Naive thymus-derived CD4-positive, alpha-beta T cell (primary cell): ENCODE data around the gene AKT3. TPM values are rescaled to one million over a fixed set of nuclear protein-coding genes. Genes with fewer than 3 reads are reported as not detected.

Source experiments
- ATAC-seq: fragments of 150-1000 bp; cut with Tn5 transposase; 2 replicates; pipeline ENCODE4 v1.10.0; 2021; ENCODE audit warnings: mild to moderate bottlenecking, moderate library complexity
- CTCF ChIA-PET: fragments of 350-600 bp; sonication (Branson Sonifier 250); formaldehyde crosslinking; loops from one replicate; lab custom pipeline; 2021; ENCODE audit warnings: antibody characterized with exemption; lab: Charles Lee
- POLR2A ChIA-PET: fragments of 350-600 bp; sonication (Branson Sonifier 250); formaldehyde crosslinking; loops from one replicate; lab custom pipeline; 2021; ENCODE audit warnings: antibody characterized with exemption, inconsistent platforms; lab: Charles Lee
- DNase-seq, 9 donors: peaks; one replicate each; pipeline versions ENCODE4 v3.0.0 to v3.0.0-alpha.2; 2020 to 2022; ENCODE audit warnings: mixed read lengths in 1 of 9
- H3K27ac ChIP-seq: one replicate; pipeline ENCODE4 v1.7.0; 2013; ENCODE audit warnings: mild to moderate bottlenecking, low read depth, low read length, moderate library complexity
- H3K27me3 ChIP-seq, 2 donors: one replicate each; pipeline ENCODE4 v1.7.0; 2013; ENCODE audit warnings: low read length in 2 of 2, mild to moderate bottlenecking in 2 of 2, moderate library complexity in 2 of 2; ENCODE audit not compliant: control insufficient read depth in 2 of 2, insufficient read depth in 2 of 2
- H3K36me3 ChIP-seq, 3 experiments: 1 replicate in 2 of 3; 2 replicates in 1 of 3; pipeline ENCODE4 v1.7.0; 2013; ENCODE audit warnings: low read length in 3 of 3, mild to moderate bottlenecking in 3 of 3, moderate library complexity in 1 of 3; ENCODE audit not compliant: insufficient read depth in 3 of 3, control insufficient read depth in 2 of 3
- H3K4me1 ChIP-seq, 2 donors: one replicate each; pipeline ENCODE4 v1.7.0; 2013; ENCODE audit warnings: low read length in 2 of 2, mild to moderate bottlenecking in 2 of 2, moderate library complexity in 1 of 2; ENCODE audit not compliant: control insufficient read depth in 2 of 2, insufficient read depth in 2 of 2
- H3K4me3 ChIP-seq: 2 replicates; pipeline ENCODE4 v1.7.0; 2013; ENCODE audit warnings: mild to moderate bottlenecking, low read length
- H3K9me3 ChIP-seq, 3 experiments: 1 replicate in 2 of 3; 2 replicates in 1 of 3; pipeline ENCODE4 v1.7.0; 2013; ENCODE audit warnings: low read length in 3 of 3; ENCODE audit not compliant: control insufficient read depth in 2 of 3
- H3K27ac Mint-ChIP-seq, 9 donors: one replicate each; pipeline ENCODE4 v1.8.0; 2020 to 2022; ENCODE audit warnings: mixed read lengths in 9 of 9, mild to moderate bottlenecking in 8 of 9, moderate library complexity in 5 of 9, inconsistent platforms in 2 of 9
- H3K27me3 Mint-ChIP-seq, 5 donors: one replicate each; pipeline ENCODE4 v1.8.0; 2021 to 2022; ENCODE audit warnings: mixed read lengths in 5 of 5, mild to moderate bottlenecking in 1 of 5
- H3K36me3 Mint-ChIP-seq, 5 donors: one replicate each; pipeline ENCODE4 v1.8.0; 2020 to 2022; ENCODE audit warnings: mixed read lengths in 5 of 5, mild to moderate bottlenecking in 3 of 5, inconsistent platforms in 1 of 5
- H3K4me1 Mint-ChIP-seq, 7 donors: one replicate each; pipeline ENCODE4 v1.8.0; 2020 to 2022; ENCODE audit warnings: mixed read lengths in 7 of 7, mild to moderate bottlenecking in 3 of 7, inconsistent platforms in 1 of 7
- H3K4me3 Mint-ChIP-seq, 10 donors: one replicate each; pipeline ENCODE4 v1.8.0; 2020 to 2022; ENCODE audit warnings: mild to moderate bottlenecking in 10 of 10, mixed read lengths in 10 of 10, moderate library complexity in 6 of 10, inconsistent platforms in 2 of 10
- H3K9me3 Mint-ChIP-seq, 11 donors: one replicate each; pipeline ENCODE4 v1.8.0; 2020 to 2022; ENCODE audit warnings: mixed read lengths in 11 of 11, mild to moderate bottlenecking in 4 of 11, inconsistent platforms in 1 of 11, moderate library complexity in 1 of 11
- intact Hi-C, 2 donors: fragments of 100-400 bp; cut with micrococcal nuclease; formaldehyde crosslinking; loops; one replicate each; pipeline ENCODE4 v1.15.1; 2023
- polyA plus RNA-seq, 2 donors: library from polyadenylated mRNA; unstranded; fragments of 300-500 nt; fragmentation: Illumina TruSeq; gene quantifications; one replicate each; pipeline ENCODE4 v1.2.3, GENCODE V29; 2021
- total RNA-seq, 6 experiments: library from RNA in 5 of 6; stranded (reverse) in 5 of 6; gene quantifications; 1 replicate in 5 of 6; 2 replicates in 1 of 6; pipeline ENCODE4 v1.2.3 and lab custom pipeline; 2021 to 2026

Gene AKT3
- total and polyA plus RNA-seq, 7 experiments from 2014 or later: 1.6 to 123 (median 69.4) TPM

GRCh38 chr1:243546457-243546856 lies 303.6 kb downstream of the AKT3 start:
- ATAC-seq: no peak
- H3K27ac Mint-ChIP-seq: no peak overlapping the region

GRCh38 chr1:243543501-243543900 lies 306.5 kb downstream of the AKT3 start:
- ATAC-seq: no peak
- H3K27me3 Mint-ChIP-seq: no peaks in the 10 kb centered on the region
- ChIA-PET POLR2A (no interaction called here), CTCF (interaction anchor here (0.6 kb wide), 1 partner anchor 427 kb away, joined by 3 read pairs; no protein-coding TSS in a partner anchor)
- peaks cover 0 to 5% (median 0%) of the 10 kb centered on the region in 11 donors for H3K9me3 Mint-ChIP-seq
- no peak overlapping the region for H3K27ac Mint-ChIP-seq
- H3K36me3 ChIP-seq: peaks cover 0 to 11% (median 0%) of the 10 kb centered on the region in 3 experiments
- no peak overlapping the region for H3K4me3 Mint-ChIP-seq
- H3K36me3 Mint-ChIP-seq: peaks cover 12 to 67% (median 55%) of the 10 kb centered on the region in 5 donors
- H3K27ac ChIP-seq: no peak overlapping the region
- no peaks in the 10 kb centered on the region for H3K9me3 ChIP-seq
- H3K4me1 ChIP-seq: no peaks in the 10 kb centered on the region
- intact Hi-C loops: no loop called here
- H3K4me3 ChIP-seq: no peak overlapping the region
- peaks cover 0 to 6% (median 2%) of the 10 kb centered on the region in 7 donors for H3K4me1 Mint-ChIP-seq
- DNase-seq: no peak
- no peaks in the 10 kb centered on the region for H3K27me3 ChIP-seq

More at GRCh38 chr1:243546457-243546856, 303.6 kb downstream of the AKT3 start:
- no peak overlapping the region for H3K4me3 ChIP-seq
- peaks cover 0 to 9% (median 3%) of the 10 kb centered on the region in 7 donors for H3K4me1 Mint-ChIP-seq
- no peaks in the 10 kb centered on the region for H3K9me3 ChIP-seq
- no peaks in the 10 kb centered on the region for H3K27me3 ChIP-seq
- peaks cover 12 to 65% (median 57%) of the 10 kb centered on the region in 5 donors for H3K36me3 Mint-ChIP-seq
- no peak overlapping the region for H3K27ac ChIP-seq
- no peaks in the 10 kb centered on the region for H3K4me1 ChIP-seq
- intact Hi-C loops: no loop called here
- H3K9me3 Mint-ChIP-seq: peaks cover 0 to 2% (median 0%) of the 10 kb centered on the region in 11 donors
- ChIA-PET CTCF (no interaction called here), POLR2A (no interaction called here)
- H3K4me3 Mint-ChIP-seq: no peak overlapping the region
- H3K27me3 Mint-ChIP-seq: no peaks in the 10 kb centered on the region
- peaks cover 0 to 11% (median 0%) of the 10 kb centered on the region in 3 experiments for H3K36me3 ChIP-seq
- no peak for DNase-seq

GRCh38 chr1:243542739-243543415 lies 307.2 kb downstream of the AKT3 start:
- no peaks in the 10 kb centered on the region for H3K27me3 Mint-ChIP-seq
- H3K27ac ChIP-seq: no peak overlapping the region
- no peaks in the 10 kb centered on the region for H3K27me3 ChIP-seq
- no peak overlapping the region for H3K4me3 Mint-ChIP-seq
- H3K4me3 ChIP-seq: no peak overlapping the region
- DNase-seq (no peak), ATAC-seq (no peak)
- H3K36me3 ChIP-seq: peaks cover 0 to 9% (median 0%) of the 10 kb centered on the region in 3 experiments
- intact Hi-C loops: no loop called here
- ChIA-PET CTCF (interaction anchor here (0.6 kb wide), 1 partner anchor 427 kb away, joined by 3 read pairs; no protein-coding TSS in a partner anchor), POLR2A (no interaction called here)
- no peaks in the 10 kb centered on the region for H3K4me1 ChIP-seq
- peaks cover 0 to 5% (median 0%) of the 10 kb centered on the region in 11 donors for H3K9me3 Mint-ChIP-seq
- no peaks in the 10 kb centered on the region for H3K9me3 ChIP-seq
- H3K27ac Mint-ChIP-seq: no peak overlapping the region
- peaks cover 12 to 71% (median 59%) of the 10 kb centered on the region in 5 donors for H3K36me3 Mint-ChIP-seq
- peaks cover 0 to 8% (median 2%) of the 10 kb centered on the region in 7 donors for H3K4me1 Mint-ChIP-seq

GRCh38 chr1:243539636-243540035 lies 310.4 kb downstream of the AKT3 start:
- Histone ChIP-seq H3K27me3 (no peaks in the 10 kb centered on the region), H3K36me3 (peaks cover 0 to 3% (median 0%) of the 10 kb centered on the region in 3 experiments), H3K4me1 (no peaks in the 10 kb centered on the region), H3K4me3 (no peak overlapping the region), H3K27ac (no peak overlapping the region), H3K9me3 (no peaks in the 10 kb centered on the region)
- CTCF ChIA-PET: no interaction called here
- peaks cover 0 to 9% (median 0%) of the 10 kb centered on the region in 11 donors for H3K9me3 Mint-ChIP-seq
- no peaks in the 10 kb centered on the region for H3K27me3 Mint-ChIP-seq
- intact Hi-C loops: no loop called here
- no peak overlapping the region for H3K4me3 Mint-ChIP-seq
- POLR2A ChIA-PET: no interaction called here
- DNase-seq: no peak
- H3K4me1 Mint-ChIP-seq: peaks cover 0 to 18% (median 3%) of the 10 kb centered on the region in 7 donors
- H3K27ac Mint-ChIP-seq: no peak overlapping the region
- peaks cover 18 to 74% (median 68%) of the 10 kb centered on the region in 5 donors for H3K36me3 Mint-ChIP-seq
- ATAC-seq: no peak

GRCh38 chr1:243535014-243535413 lies 315.0 kb downstream of the AKT3 start:
- peaks cover 0 to 9% (median 0%) of the 10 kb centered on the region in 11 donors for H3K9me3 Mint-ChIP-seq
- Histone ChIP-seq H3K9me3 (no peaks in the 10 kb centered on the region), H3K36me3 (peaks cover 0 to 4% (median 0%) of the 10 kb centered on the region in 3 experiments), H3K4me1 (no peaks in the 10 kb centered on the region), H3K27me3 (no peaks in the 10 kb centered on the region), H3K4me3 (no peak overlapping the region), H3K27ac (no peak overlapping the region)
- DNase-seq: no peak
- no peaks in the 10 kb centered on the region for H3K27me3 Mint-ChIP-seq
- H3K36me3 Mint-ChIP-seq: peaks cover 9 to 70% (median 55%) of the 10 kb centered on the region in 5 donors
- no peak for ATAC-seq
- CTCF ChIA-PET: interaction anchor here (0.7 kb wide), 1 partner anchor 14 kb away, joined by 3 read pairs; no protein-coding TSS in a partner anchor
- peak overlapping the region in 1 of 10 donors; percentile 27 for H3K4me3 Mint-ChIP-seq
- H3K27ac Mint-ChIP-seq: no peak overlapping the region
- POLR2A ChIA-PET: no interaction called here
- H3K4me1 Mint-ChIP-seq: peaks cover 0 to 12% (median 0%) of the 10 kb centered on the region in 7 donors
- intact Hi-C loops: no loop called here

GRCh38 chr1:243529512-243529911 lies 320.5 kb downstream of the AKT3 start:
- no peaks in the 10 kb centered on the region for H3K9me3 ChIP-seq
- H3K4me1 Mint-ChIP-seq: peaks cover 6 to 17% (median 9%) of the 10 kb centered on the region in 7 donors
- peaks cover 0 to 18% (median 0%) of the 10 kb centered on the region in 11 donors for H3K9me3 Mint-ChIP-seq
- ATAC-seq (no peak), DNase-seq (no peak)
- H3K36me3 Mint-ChIP-seq: peaks cover 6 to 53% (median 37%) of the 10 kb centered on the region in 5 donors
- H3K36me3 ChIP-seq: peaks cover 0 to 4% (median 0%) of the 10 kb centered on the region in 3 experiments
- ChIA-PET POLR2A (no interaction called here), CTCF (no interaction called here)
- H3K4me3 ChIP-seq: no peak overlapping the region
- H3K27ac Mint-ChIP-seq: peak overlapping the region in 1 of 9 donors; percentile 2
- no peak overlapping the region for H3K27ac ChIP-seq
- no peaks in the 10 kb centered on the region for H3K27me3 Mint-ChIP-seq
- H3K4me3 Mint-ChIP-seq: no peak overlapping the region
- intact Hi-C loops: no loop called here
- no peaks in the 10 kb centered on the region for H3K4me1 ChIP-seq
- no peaks in the 10 kb centered on the region for H3K27me3 ChIP-seq
